ENCODE results near the gene MEI1. TPM values are rescaled to one million over a fixed set of nuclear protein-coding genes. Genes with fewer than 3 reads are reported as not detected.

MEI1 gene
- total and polyA plus RNA-seq, 9 of the 15 experiments (the other 6 are each of a cell fraction or from before 2014, with no cell fraction given): 0.08 to 0.68 (median 0.18) TPM; not detected in 2

- ChIA-PET CTCF (ENCODE audit: low intra/inter-chr PET ratio) (no interaction called here), POLR2A (interaction anchor here (0.9 to 1.0 kb wide), 2 partner anchors 13 to 37 kb away, joined by 3 to 4 read pairs; partner anchors contain the start of gene CCDC134)
- BruUV-seq (replicated peaks): no TSS peak
- WGBS (ENCODE audit: insufficient coverage, low coverage, missing lambda C conversion rate): 11% methylated on average over 14 of the region's 14 CpGs
- H3K9me1 ChIP-seq (ENCODE audit: control insufficient read depth, insufficient read depth, low read length): no peaks in the 10 kb centered on the region
- peak; percentile 78 for ATAC-seq
- intact Hi-C loops (cut with micrococcal nuclease) (no loop called here), in situ Hi-C loops (cut with MboI) (no loop called here)
- no peak overlapping the region for H3K27ac ChIP-seq (ENCODE audit: extremely low read depth, low read depth, low read length)
- no peaks in the 10 kb centered on the region for H3K9me3 ChIP-seq (replicated peaks; ENCODE audit: control insufficient read depth, insufficient read depth, low read depth, low read length)
- H3K9ac ChIP-seq (ENCODE audit: insufficient read depth in 1 of 2, low read depth in 2 of 2, low read length in 2 of 2): no peak overlapping the region
- H2AFZ ChIP-seq (ENCODE audit: low read depth, low read length): no peak overlapping the region
- H3K4me1 ChIP-seq (replicated peaks in 1 of 2; ENCODE audit: control insufficient read depth in 2 of 2, insufficient read depth in 2 of 2, low read length in 2 of 2): no peaks in the 10 kb centered on the region; a peak in 1 of 5 replicates
- H3K36me3 ChIP-seq (ENCODE audit: control insufficient read depth, insufficient read depth, low read length): no peaks in the 10 kb centered on the region
- no peak overlapping the region for H3K4me3 ChIP-seq
- FAIRE-seq: peak; percentile 55
- no peaks in the 10 kb centered on the region for H4K20me1 ChIP-seq (replicated peaks; ENCODE audit: control insufficient read depth, insufficient read depth, low read length)
- H3K79me2 ChIP-seq (ENCODE audit: control insufficient read depth, insufficient read depth, low read length): no peaks in the 10 kb centered on the region
- H3K4me2 ChIP-seq (ENCODE audit: insufficient read depth, low read length): no peak overlapping the region
- DNase-seq (ENCODE audit: extremely low read depth in 1 of 4, low spot score in 3 of 4): peak; percentile 25 to 68 (median 42)
- H3K27me3 ChIP-seq (ENCODE audit: control insufficient read depth in 2 of 2, insufficient read depth in 2 of 2, low read length in 2 of 2): peaks cover 7 to 8% of the 10 kb centered on the region in 2 experiments; a peak in 2 of 5 replicates
- TF ChIP-seq ERF (CRISPR knock-in tag; IDR thresholded peaks at IDR 0.05): no peak
- peak; percentile 51 to 65 (median 58) for TF ChIP-seq CTCF (IDR thresholded peaks at IDR 0.05 in 2 of 3, conservative IDR thresholded peaks at IDR 0.05 in 1 of 3; ENCODE audit: insufficient read depth in 2 of 3, low read depth in 1 of 3, low read length in 3 of 3)
- TF ChIP-seq LARP7 (IDR thresholded peaks at IDR 0.05): no peak
- no peak for TF ChIP-seq HINFP (tag; conservative IDR thresholded peaks at IDR 0.05; ENCODE audit: low read depth)
- TF ChIP-seq CBFA2T3 (IDR thresholded peaks at IDR 0.05): 0 out of 2 replicates have a peak, but pooled peaks have one; percentile 4
- peak; percentile 64; the same call in 1 of the 2 replicates for TF ChIP-seq CTBP1 (IDR thresholded peaks at IDR 0.05; ENCODE audit: borderline replicate concordance)
- TF ChIP-seq DPF2 (IDR thresholded peaks at IDR 0.05): no peak
- no peak for TF ChIP-seq KAT8 (IDR thresholded peaks at IDR 0.05; ENCODE audit: low read depth)
- TF ChIP-seq CUX1 (CRISPR knock-in tag; IDR thresholded peaks at IDR 0.05): no peak
- TF ChIP-seq XRCC3 (IDR thresholded peaks at IDR 0.05): no peak
- TF ChIP-seq SOX6 (IDR thresholded peaks at IDR 0.05): peak; percentile 39; the same call in 1 of the 2 replicates
- TF ChIP-seq CBX8 (IDR thresholded peaks at IDR 0.05; ENCODE audit: borderline replicate concordance, extremely low read depth, low read depth, low read length, poor library complexity, severe bottlenecking): no peak
- TF ChIP-seq RAD21 (CRISPR knock-in tag; conservative IDR thresholded peaks at IDR 0.05 in 1 of 2, IDR thresholded peaks at IDR 0.05 in 1 of 2): peak in 1 of 2 experiments; percentile 41; a peak in 2 of 4 replicates
These were observed 63.9 kb downstream of the MEI1 start for GRCh38 chr22:41762980-41763779.

Measured in K562 (cell line).